HG02938 (cell line): ENCODE measurements around the gene WFDC11.
"Not testable (repeated sequence)": the region's sequence is repeated elsewhere in the genome, so short reads cannot be mapped to it uniquely, and the experiment has no call there.

Source experiments
- ATAC-seq: cut with Tn5 transposase; IDR thresholded peaks from one replicate; pipeline ENCODE4 v1.9.1; 2021; ENCODE audit warnings: mild to moderate bottlenecking, moderate library complexity; ENCODE audit not compliant: unreplicated experiment

WFDC11 gene

GRCh38 chr20:45670139-45670538 is at the start of gene WFDC11:
Gene WFDC11 (minus strand): TSS chr20:45670239. CDS start chr20:45650600, 19,639 bp downstream.
- ATAC-seq, result no peak

- not testable (repeated sequence) for ATAC-seq
These were observed 46.2 kb upstream of the WFDC11 start for GRCh38 chr20:45716141-45716688.

GRCh38 chr20:45704969-45705637 is 35.1 kb upstream of the WFDC11 start, which contains the start of gene WFDC10B:
Gene WFDC10B (minus strand): TSS chr20:45705019. CDS start chr20:45685992, 19,027 bp downstream.
- no peak for ATAC-seq

- no peak for ATAC-seq
These were observed 31.8 kb upstream of the WFDC11 start, which contains the start of gene WFDC13 for GRCh38 chr20:45701873-45702272. Gene WFDC13 (plus strand): TSS chr20:45702038. CDS start chr20:45702124, 86 bp downstream.

GRCh38 chr20:45701104-45701503 is 31.1 kb upstream of the WFDC11 start:
- ATAC-seq, result no peak

- ATAC-seq, result no peak
These were observed 25.5 kb upstream of the WFDC11 start for GRCh38 chr20:45695496-45695895.

- ATAC-seq, result not testable (repeated sequence)
These were observed 23.3 kb upstream of the WFDC11 start for GRCh38 chr20:45693346-45693745.

GRCh38 chr20:45685896-45686295 is 15.9 kb upstream of the WFDC11 start:
- ATAC-seq, result no peak

GRCh38 chr20:45679650-45680049 is 9.6 kb upstream of the WFDC11 start:
- no peak for ATAC-seq

- ATAC-seq, result no peak
These were observed 2.7 kb upstream of the WFDC11 start for GRCh38 chr20:45672765-45673164.

- ATAC-seq, result not testable (repeated sequence)
These were observed 13.0 kb downstream of the WFDC11 start for GRCh38 chr20:45657038-45657437.

GRCh38 chr20:45651726-45652125 is 18.3 kb downstream of the WFDC11 start:
- ATAC-seq, result not testable (repeated sequence)

- ATAC-seq, result no peak
These were observed 20.7 kb downstream of the WFDC11 start for GRCh38 chr20:45649312-45649863.

- no peak for ATAC-seq
These were observed 22.5 kb downstream of the WFDC11 start for GRCh38 chr20:45647441-45648050.

GRCh38 chr20:45646875-45647274 is 23.2 kb downstream of the WFDC11 start:
- ATAC-seq, result no peak

GRCh38 chr20:45645869-45646268 is 24.2 kb downstream of the WFDC11 start:
- not testable (repeated sequence) for ATAC-seq

- ATAC-seq, result not testable (repeated sequence)
These were observed 29.0 kb downstream of the WFDC11 start for GRCh38 chr20:45641076-45641475.

- no peak for ATAC-seq
These were observed 30.4 kb downstream of the WFDC11 start for GRCh38 chr20:45639687-45640086.

GRCh38 chr20:45636513-45636912 is 33.5 kb downstream of the WFDC11 start:
- ATAC-seq, result no peak

- no peak for ATAC-seq
These were observed 38.9 kb downstream of the WFDC11 start, which contains the start of gene WFDC9 for GRCh38 chr20:45631184-45631583. Gene WFDC9 (minus strand): TSS chr20:45631284. CDS start chr20:45610181, 21,103 bp downstream.

GRCh38 chr20:45630371-45630770 is 39.7 kb downstream of the WFDC11 start:
- ATAC-seq, result no peak
